Mucosa of rectum (tissue), 2 donors: Measurements from ENCODE around the gene PMEL.
"Not testable (repeated sequence)": the region's sequence is repeated elsewhere in the genome, so short reads cannot be mapped to it uniquely, and the experiment has no call there.

Experiments used
- H3K27ac ChIP-seq, 2 donors: one replicate each; pipeline ENCODE4 v1.7.0; 2013; ENCODE audit warnings: inconsistent platforms in 2 of 2, low read depth in 2 of 2, low read length in 2 of 2
- H3K27me3 ChIP-seq, 2 donors: one replicate each; pipeline ENCODE4 v1.7.0; 2013; ENCODE audit warnings: low read length in 2 of 2; ENCODE audit not compliant: control insufficient read depth in 2 of 2, insufficient read depth in 2 of 2
- H3K36me3 ChIP-seq, 2 donors: one replicate each; pipeline ENCODE4 v1.7.0; 2013; ENCODE audit warnings: low read length in 2 of 2; ENCODE audit not compliant: control insufficient read depth in 2 of 2, insufficient read depth in 2 of 2
- H3K4me1 ChIP-seq, 2 donors: one replicate each; pipeline ENCODE4 v1.7.0; 2013; ENCODE audit warnings: low read length in 2 of 2, mild to moderate bottlenecking in 1 of 2; ENCODE audit not compliant: control insufficient read depth in 2 of 2, insufficient read depth in 2 of 2
- H3K4me3 ChIP-seq, 2 donors: one replicate each; pipeline ENCODE4 v1.7.0; 2013; ENCODE audit warnings: low read length in 2 of 2
- H3K9ac ChIP-seq, 2 donors: one replicate each; pipeline ENCODE4 v1.7.0; 2013; ENCODE audit warnings: low read length in 2 of 2, low read depth in 1 of 2, mild to moderate bottlenecking in 1 of 2
- H3K9me3 ChIP-seq, 2 donors: one replicate each; pipeline ENCODE4 v1.7.0; 2013; ENCODE audit warnings: low read length in 2 of 2; ENCODE audit not compliant: control insufficient read depth in 2 of 2
- donor health status: healthy.
- donor health status: Normal muscosa, but diverticular disease.

The PMEL gene

DNA sequence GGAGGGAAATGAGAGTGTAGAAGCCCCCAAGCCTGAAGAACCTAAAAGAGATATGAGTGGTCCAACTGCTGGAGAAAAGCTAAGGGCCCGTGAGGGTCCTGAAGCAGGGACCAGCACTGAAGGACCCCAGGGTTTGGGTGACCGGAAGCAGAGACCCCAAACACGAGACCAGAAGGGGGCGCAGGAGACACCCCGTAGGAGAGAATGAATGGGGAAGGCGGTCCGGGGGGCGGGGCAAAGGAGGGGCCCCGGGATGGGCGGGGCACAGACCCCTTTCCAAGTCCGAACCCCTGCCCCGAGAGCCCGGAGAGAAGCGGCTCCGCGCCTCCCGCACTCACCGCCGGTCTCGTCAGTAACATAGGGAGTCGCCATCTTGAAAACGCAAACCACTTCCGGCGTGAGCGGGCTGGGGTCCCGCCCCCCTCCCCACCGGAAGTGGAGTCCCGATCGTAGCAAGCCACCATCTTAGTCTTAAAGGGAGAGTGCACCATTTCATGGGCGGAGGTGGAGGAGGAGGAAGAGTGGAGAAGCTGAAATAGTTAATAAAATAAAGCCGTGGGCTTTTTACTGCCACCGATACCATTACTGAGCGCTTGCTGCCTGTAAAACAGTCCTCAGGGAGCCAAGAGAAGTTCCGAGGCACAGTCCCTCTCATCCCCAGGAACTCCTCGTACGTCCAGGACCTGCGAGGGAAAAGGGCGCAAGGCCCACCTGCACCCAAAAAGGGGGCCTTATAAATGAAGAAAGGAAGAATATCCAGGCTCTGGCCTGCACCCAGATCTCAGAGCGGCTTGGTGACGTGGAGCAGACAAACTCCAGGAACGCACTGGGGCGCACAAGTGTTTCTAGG, 38.9 kb downstream of the PMEL start:
- Histone ChIP-seq H3K9me3 (no peaks in the 10 kb centered on the region), H3K4me1 (peaks cover 38% of the 10 kb centered on the region in 2 donors), H3K27me3 (no peaks in the 10 kb centered on the region), H3K4me3 (peak overlapping the region; percentile 98 to 99), H3K36me3 (peaks cover 4 to 9% of the 10 kb centered on the region in 2 donors), H3K9ac (peak overlapping the region; percentile 99), H3K27ac (peak overlapping the region; percentile 99)

DNA sequence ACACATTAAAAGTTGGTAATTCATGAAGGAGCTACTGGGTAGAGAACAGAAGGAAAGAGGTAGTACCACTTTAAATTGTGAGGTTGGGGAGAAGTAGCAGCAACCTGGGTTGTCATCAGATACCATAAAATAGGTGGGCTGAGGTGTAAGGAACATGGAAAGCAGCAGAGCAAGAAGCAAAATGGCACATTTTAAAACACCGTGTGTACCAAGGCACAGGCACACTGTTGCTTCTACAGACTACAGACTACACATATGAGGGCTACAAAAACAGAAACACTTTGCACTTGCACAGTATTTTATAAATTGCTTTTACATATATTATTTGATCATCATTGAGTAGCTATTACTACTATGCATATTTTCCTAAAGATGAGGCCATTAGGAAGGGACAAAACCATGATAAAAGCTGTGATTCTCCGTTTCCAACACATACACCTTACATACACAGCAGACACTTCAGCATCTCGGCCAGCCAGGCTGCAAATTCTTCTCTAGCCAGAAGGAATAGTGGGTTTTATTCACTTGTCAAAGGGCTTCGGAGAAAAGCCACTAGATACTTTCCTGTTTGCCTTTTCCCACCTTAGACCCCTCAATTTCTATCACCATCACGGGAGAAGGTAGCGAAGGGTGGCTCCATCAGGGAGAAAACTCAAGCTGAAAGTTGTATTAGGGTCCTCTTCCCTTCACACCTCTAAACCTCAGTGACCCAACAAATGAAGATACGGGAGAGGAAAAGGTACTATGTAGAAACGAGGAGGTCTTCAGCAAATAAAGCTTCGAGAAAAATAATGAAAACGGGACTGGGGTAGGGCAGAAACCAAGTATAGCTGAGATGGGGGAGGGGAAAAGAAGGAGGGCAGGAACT, 39.7 kb downstream of the PMEL start:
- Histone ChIP-seq H3K36me3 (peaks cover 4 to 13% of the 10 kb centered on the region in 2 donors), H3K9me3 (no peaks in the 10 kb centered on the region), H3K9ac (peak overlapping the region; percentile 99), H3K4me3 (peak overlapping the region; percentile 98 to 99), H3K4me1 (peaks cover 32 to 33% of the 10 kb centered on the region in 2 donors), H3K27ac (peak overlapping the region; percentile 99), H3K27me3 (no peaks in the 10 kb centered on the region)

GRCh38 chr12:55925371-55925770, 40.5 kb downstream of the PMEL start:
- H3K4me1 ChIP-seq = peaks cover 25 to 26% of the 10 kb centered on the region in 2 donors
- no peak overlapping the region for H3K4me3 ChIP-seq
- H3K9me3 ChIP-seq = no peaks in the 10 kb centered on the region
- no peak overlapping the region for H3K27ac ChIP-seq
- H3K27me3 ChIP-seq = no peaks in the 10 kb centered on the region
- H3K9ac ChIP-seq = no peak overlapping the region
- peaks cover 7 to 13% of the 10 kb centered on the region in 2 donors for H3K36me3 ChIP-seq

DNA sequence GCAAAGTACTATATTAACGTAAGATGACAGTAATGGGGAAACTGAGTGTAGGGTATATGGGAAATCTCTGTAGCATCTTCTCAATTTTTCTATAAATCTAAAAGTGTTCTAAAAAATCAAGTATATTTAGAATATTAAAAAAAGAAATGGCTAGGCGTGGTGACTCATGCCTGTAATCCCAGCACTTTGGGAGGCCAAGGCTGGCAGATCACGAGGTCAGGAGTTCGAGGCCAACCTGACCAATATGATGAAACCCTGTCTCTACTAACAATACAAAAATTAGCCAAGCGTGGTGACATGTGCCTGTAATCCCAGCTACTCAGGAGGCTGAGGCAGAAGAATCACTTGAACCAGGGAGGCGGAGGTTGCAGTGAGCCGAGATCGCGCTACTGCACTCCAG, 42.2 kb downstream of the PMEL start:
- Histone ChIP-seq H3K4me1 (peaks cover 10 to 12% of the 10 kb centered on the region in 2 donors), H3K36me3 (peaks cover 7 to 13% of the 10 kb centered on the region in 2 donors)
- not testable (repeated sequence) for H3K4me3 ChIP-seq, H3K9ac ChIP-seq, H3K9me3 ChIP-seq, H3K27ac ChIP-seq, H3K27me3 ChIP-seq

DNA sequence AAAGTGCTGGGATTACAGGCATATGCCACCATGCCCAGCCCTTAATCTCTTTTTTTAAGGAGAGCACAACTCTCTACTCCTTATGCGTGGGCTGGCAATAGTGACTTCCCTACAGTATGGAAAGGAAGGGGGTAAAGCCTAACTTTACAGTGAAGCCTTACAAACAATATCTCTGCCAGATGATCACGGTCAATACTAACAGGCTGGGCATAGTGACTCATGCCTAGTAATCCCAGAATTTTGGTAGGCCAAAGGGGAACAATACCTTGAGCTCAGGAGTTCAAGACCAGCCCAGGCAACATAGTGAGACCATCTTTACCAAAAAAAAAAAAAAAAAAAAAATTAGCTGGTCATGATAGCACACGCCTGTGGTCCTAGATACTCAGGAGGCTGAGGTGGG, 43.7 kb downstream of the PMEL start:
- H3K4me3 ChIP-seq = no peak overlapping the region
- H3K9ac ChIP-seq = no peak overlapping the region
- H3K27me3 ChIP-seq = no peaks in the 10 kb centered on the region
- no peaks in the 10 kb centered on the region for H3K9me3 ChIP-seq
- H3K36me3 ChIP-seq = peaks cover 7 to 13% of the 10 kb centered on the region in 2 donors
- H3K4me1 ChIP-seq = peaks cover 7 to 8% of the 10 kb centered on the region in 2 donors
- no peak overlapping the region for H3K27ac ChIP-seq

DNA sequence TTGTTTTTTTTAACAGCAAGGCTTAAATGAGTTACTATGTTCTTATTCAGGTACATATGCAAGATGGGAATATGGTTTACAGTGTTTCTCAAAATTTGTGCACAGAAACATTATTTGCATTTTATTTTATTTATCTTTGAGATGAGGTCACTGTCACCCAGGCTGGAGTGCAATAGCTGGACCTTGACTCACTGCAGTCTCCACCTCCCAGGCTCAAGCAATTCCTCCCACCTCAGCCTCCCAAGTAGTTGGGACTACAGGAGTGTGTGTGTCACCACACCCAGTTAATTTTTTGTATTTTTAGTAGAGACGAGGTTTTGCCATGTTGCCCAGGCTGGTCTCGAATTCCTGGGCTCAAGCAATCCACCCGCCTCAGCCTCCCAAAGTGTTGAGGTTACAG, 46.8 kb downstream of the PMEL start:
- not testable (repeated sequence) for H3K9me3 ChIP-seq
- peaks cover 11% of the 10 kb centered on the region in 2 donors for H3K36me3 ChIP-seq

DNA sequence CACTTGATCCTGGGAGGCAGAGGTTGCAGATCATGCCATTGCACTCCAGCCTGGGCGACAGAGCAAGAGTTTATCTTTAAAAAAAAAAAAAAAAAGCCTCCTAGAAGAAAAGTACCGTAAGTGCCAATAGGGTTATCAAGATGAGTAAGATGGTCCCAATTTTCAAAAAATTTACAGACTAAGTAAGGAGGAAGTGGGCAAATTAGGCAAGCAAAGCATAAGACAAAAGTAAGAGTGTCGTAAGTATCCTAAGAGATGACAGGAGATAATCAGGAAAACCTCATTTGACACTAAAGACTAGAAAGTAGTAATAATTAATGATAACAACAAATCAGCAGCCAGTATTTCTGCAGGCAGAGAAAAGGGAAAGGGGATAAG, 50.4 kb downstream of the PMEL start:
- no peaks in the 10 kb centered on the region for H3K9me3 ChIP-seq
- peaks cover 13 to 15% of the 10 kb centered on the region in 2 donors for H3K36me3 ChIP-seq
- no peaks in the 10 kb centered on the region for H3K4me1 ChIP-seq
- H3K4me3 ChIP-seq = no peak overlapping the region
- H3K27me3 ChIP-seq = no peaks in the 10 kb centered on the region
- H3K27ac ChIP-seq = no peak overlapping the region
- H3K9ac ChIP-seq = no peak overlapping the region

More for the DNA sequence above, 46.8 kb downstream of the PMEL start:
- H3K27me3 ChIP-seq, H3K4me3 ChIP-seq, H3K27ac ChIP-seq, H3K9ac ChIP-seq, H3K4me1 ChIP-seq: not testable (repeated sequence)

- H3K27ac ChIP-seq = no peak overlapping the region
- no peak overlapping the region for H3K4me3 ChIP-seq
- no peaks in the 10 kb centered on the region for H3K4me1 ChIP-seq
- H3K36me3 ChIP-seq = peaks cover 13 to 15% of the 10 kb centered on the region in 2 donors
- no peaks in the 10 kb centered on the region for H3K9me3 ChIP-seq
- no peak overlapping the region for H3K9ac ChIP-seq
- no peaks in the 10 kb centered on the region for H3K27me3 ChIP-seq
Measured at GRCh38 chr12:55912908-55913307, 52.9 kb downstream of the PMEL start.

DNA sequence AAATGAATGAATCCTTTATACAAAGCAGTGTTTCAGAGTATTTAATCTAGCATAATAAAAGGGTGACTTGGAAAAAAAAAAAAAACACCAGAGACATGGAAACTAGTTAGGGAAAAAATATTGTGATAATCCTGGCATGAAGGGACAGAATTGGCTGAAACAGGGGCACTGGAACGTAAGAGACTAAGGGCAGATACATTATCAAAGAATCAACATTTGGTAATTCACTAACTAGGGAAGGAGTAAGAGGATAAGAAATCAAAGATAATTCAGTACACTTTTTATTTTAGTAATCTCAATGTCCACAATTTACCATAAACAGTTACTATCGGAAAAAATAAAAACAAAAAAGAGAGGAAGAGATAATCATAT, 56.3 kb downstream of the PMEL start:
- Histone ChIP-seq H3K9ac (no peak overlapping the region), H3K4me3 (no peak overlapping the region), H3K27me3 (no peaks in the 10 kb centered on the region), H3K4me1 (no peaks in the 10 kb centered on the region), H3K9me3 (no peaks in the 10 kb centered on the region), H3K36me3 (peaks cover 13 to 14% of the 10 kb centered on the region in 2 donors), H3K27ac (no peak overlapping the region)
